Mesodermal cell (in vitro differentiated cells): ENCODE data around the gene ZC3H18.

Experiments
- H3K27ac ChIP-seq: 2 replicates; pipeline ENCODE4 v1.7.0; 2013; ENCODE audit warnings: mild to moderate bottlenecking, low read depth, low read length, moderate library complexity; ENCODE audit not compliant: severe bottlenecking
- H3K36me3 ChIP-seq: 2 replicates; pipeline ENCODE4 v1.7.1; 2013; ENCODE audit warnings: mild to moderate bottlenecking, low read length, moderate library complexity; ENCODE audit not compliant: control insufficient read depth, insufficient read depth
- H3K4me1 ChIP-seq: one replicate; pipeline ENCODE4 v1.7.1; 2013; ENCODE audit warnings: mild to moderate bottlenecking, low read length; ENCODE audit not compliant: insufficient read depth, control insufficient read depth, poor library complexity, severe bottlenecking
- H3K4me3 ChIP-seq: 2 replicates; pipeline ENCODE4 v1.7.0; 2013; ENCODE audit warnings: low read length, control low read depth, mild to moderate bottlenecking; ENCODE audit not compliant: insufficient read depth, poor library complexity, severe bottlenecking; ENCODE audit errors: extremely low read depth
- H3K9me3 ChIP-seq: 2 replicates; pipeline ENCODE4 v1.7.1; 2013; ENCODE audit warnings: mild to moderate bottlenecking, low read length, moderate library complexity; ENCODE audit not compliant: control insufficient read depth
- WGBS, 2 experiments: methylation state at CpG; one replicate each; pipeline ENCODE4 v1.1.5; 2013; ENCODE audit warnings: missing lambda C conversion rate in 2 of 2; ENCODE audit not compliant: insufficient coverage in 2 of 2; 5-methylcytosine and 5-hydroxymethylcytosine counted together

Gene ZC3H18

GRCh38 chr16:88634994-88635670 lies 64.9 kb downstream of the ZC3H18 start:
- WGBS, 2 experiments, result 26 to 45% methylated on average over 18 to 20 of the region's 28 CpGs
- no peak overlapping the region for H3K27ac ChIP-seq
- H3K4me3 ChIP-seq, result peak overlapping the region; percentile 44
- peaks cover 3% of the 10 kb centered on the region for H3K4me1 ChIP-seq
- no peaks in the 10 kb centered on the region for H3K9me3 ChIP-seq
- peaks cover 29% of the 10 kb centered on the region for H3K36me3 ChIP-seq

- H3K9me3 ChIP-seq, result no peaks in the 10 kb centered on the region
- H3K27ac ChIP-seq, result no peak overlapping the region
- peaks cover 22% of the 10 kb centered on the region for H3K36me3 ChIP-seq
- H3K4me1 ChIP-seq, result peaks cover 3% of the 10 kb centered on the region
- 93 to 99% methylated on average over 14 to 15 of the region's 17 CpGs for WGBS, 2 experiments
- no peak overlapping the region for H3K4me3 ChIP-seq
Observed at GRCh38 chr16:88635671-88636319, 65.6 kb downstream of the ZC3H18 start.

GRCh38 chr16:88636488-88637265 lies 66.5 kb downstream of the ZC3H18 start:
- peaks cover 3% of the 10 kb centered on the region for H3K4me1 ChIP-seq
- 78 to 88% methylated on average over 11 to 17 of the region's 23 CpGs for WGBS, 2 experiments
- no peak overlapping the region for H3K4me3 ChIP-seq
- H3K36me3 ChIP-seq, result peaks cover 13% of the 10 kb centered on the region
- no peak overlapping the region for H3K27ac ChIP-seq
- no peaks in the 10 kb centered on the region for H3K9me3 ChIP-seq

- H3K4me3 ChIP-seq, result no peak within 1 kb of the TSS
- WGBS, 2 experiments, result 84 to 85% methylated on average over 17 to 25 of the region's 27 CpGs
- H3K9me3 ChIP-seq, result no peaks in the 10 kb centered on the region
- peaks cover 3% of the 10 kb centered on the region for H3K4me1 ChIP-seq
- H3K27ac ChIP-seq, result no peak within 1 kb of the TSS
- H3K36me3 ChIP-seq, result no peaks in the 10 kb centered on the region
Observed at GRCh38 chr16:88638323-88639230, 68.4 kb downstream of the ZC3H18 start, which contains the start of gene IL17C. TSS of gene IL17C (plus strand) at chr16:88638572. CDS start at chr16:88638642, 70 bp downstream.

GRCh38 chr16:88639231-88640038 lies 69.2 kb downstream of the ZC3H18 start:
- no peak overlapping the region for H3K27ac ChIP-seq
- WGBS, 2 experiments, result 83 to 84% methylated on average over 40 to 44 of the region's 45 CpGs
- H3K9me3 ChIP-seq, result no peaks in the 10 kb centered on the region
- H3K4me1 ChIP-seq, result peaks cover 3% of the 10 kb centered on the region
- H3K4me3 ChIP-seq, result no peak overlapping the region
- no peaks in the 10 kb centered on the region for H3K36me3 ChIP-seq

- Histone ChIP-seq H3K4me1 (peaks cover 3% of the 10 kb centered on the region), H3K27ac (no peak overlapping the region), H3K9me3 (no peaks in the 10 kb centered on the region), H3K4me3 (no peak overlapping the region), H3K36me3 (peaks cover 3% of the 10 kb centered on the region)
- WGBS, 2 experiments, result 87 to 89% methylated on average over 4 to 8 of the region's 13 CpGs
Observed at GRCh38 chr16:88640039-88640495, 69.9 kb downstream of the ZC3H18 start.

GRCh38 chr16:88640498-88641247 lies 70.5 kb downstream of the ZC3H18 start:
- Histone ChIP-seq H3K9me3 (no peaks in the 10 kb centered on the region), H3K36me3 (peaks cover 3% of the 10 kb centered on the region), H3K27ac (no peak overlapping the region), H3K4me3 (no peak overlapping the region), H3K4me1 (peaks cover 3% of the 10 kb centered on the region)
- WGBS, 2 experiments, result 89 to 94% methylated on average over 14 of the region's 17 CpGs

- Histone ChIP-seq H3K36me3 (peaks cover 3% of the 10 kb centered on the region), H3K27ac (no peak overlapping the region), H3K9me3 (no peaks in the 10 kb centered on the region), H3K4me1 (no peaks in the 10 kb centered on the region), H3K4me3 (no peak overlapping the region)
- WGBS, 2 experiments, result 88 to 94% methylated on average over 42 to 53 of the region's 58 CpGs
Observed at GRCh38 chr16:88642881-88643643, 72.9 kb downstream of the ZC3H18 start.

- H3K4me3 ChIP-seq, result no peak overlapping the region
- peaks cover 3% of the 10 kb centered on the region for H3K36me3 ChIP-seq
- no peak overlapping the region for H3K27ac ChIP-seq
- H3K4me1 ChIP-seq, result no peaks in the 10 kb centered on the region
- no peaks in the 10 kb centered on the region for H3K9me3 ChIP-seq
- WGBS, 2 experiments, result 92 to 93% methylated on average over 8 of the region's 9 CpGs
Observed at GRCh38 chr16:88643644-88643932, 73.4 kb downstream of the ZC3H18 start.
